SK-MEL-5 (cell line): ENCODE measurements around the gene COQ3. TPM values are rescaled to one million over a fixed set of nuclear protein-coding genes. Genes with fewer than 3 reads are reported as not detected.

Experiments used
- DNase-seq: peaks from one replicate; pipeline ENCODE4 v3.0.0-alpha.2; 2016; ENCODE audit warnings: low read depth, low spot score
- in situ Hi-C: cut with HindIII; loops from 2 replicates; pipeline ENCODE4 v1.10.0; 2016; ENCODE audit warnings: low sequenced_read_pairs, high pct_unique_total_duplicates, low pct_unique_long_range_greater_than_20kb
- polyA plus RNA-seq, 2 experiments: library from polyadenylated mRNA; depleted of rRNA; stranded (reverse); fragments of >200 nt; gene quantifications; 2 replicates each; pipeline ENCODE4 v1.2.3, GENCODE V29; 2015
- total RNA-seq: library from RNA; depleted of rRNA; stranded (reverse); fragments of >200 nt; shearing (Covaris generic); gene quantifications from 2 replicates; pipeline ENCODE4 v1.2.3, GENCODE V29; 2014; rRNA removed

The COQ3 gene, protein sequence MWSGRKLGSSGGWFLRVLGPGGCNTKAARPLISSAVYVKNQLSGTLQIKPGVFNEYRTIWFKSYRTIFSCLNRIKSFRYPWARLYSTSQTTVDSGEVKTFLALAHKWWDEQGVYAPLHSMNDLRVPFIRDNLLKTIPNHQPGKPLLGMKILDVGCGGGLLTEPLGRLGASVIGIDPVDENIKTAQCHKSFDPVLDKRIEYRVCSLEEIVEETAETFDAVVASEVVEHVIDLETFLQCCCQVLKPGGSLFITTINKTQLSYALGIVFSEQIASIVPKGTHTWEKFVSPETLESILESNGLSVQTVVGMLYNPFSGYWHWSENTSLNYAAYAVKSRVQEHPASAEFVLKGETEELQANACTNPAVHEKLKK
- 9.4 and 12.0 TPM in 2 replicates for total RNA-seq
- 11.0 and 13.7 TPM in 2 replicates for polyA plus RNA-seq (2015; cell fraction: cytosol; rRNA removed)
- polyA plus RNA-seq (2015; cell fraction: nucleus; rRNA removed): 13.2 and 13.5 TPM in 2 replicates

DNA sequence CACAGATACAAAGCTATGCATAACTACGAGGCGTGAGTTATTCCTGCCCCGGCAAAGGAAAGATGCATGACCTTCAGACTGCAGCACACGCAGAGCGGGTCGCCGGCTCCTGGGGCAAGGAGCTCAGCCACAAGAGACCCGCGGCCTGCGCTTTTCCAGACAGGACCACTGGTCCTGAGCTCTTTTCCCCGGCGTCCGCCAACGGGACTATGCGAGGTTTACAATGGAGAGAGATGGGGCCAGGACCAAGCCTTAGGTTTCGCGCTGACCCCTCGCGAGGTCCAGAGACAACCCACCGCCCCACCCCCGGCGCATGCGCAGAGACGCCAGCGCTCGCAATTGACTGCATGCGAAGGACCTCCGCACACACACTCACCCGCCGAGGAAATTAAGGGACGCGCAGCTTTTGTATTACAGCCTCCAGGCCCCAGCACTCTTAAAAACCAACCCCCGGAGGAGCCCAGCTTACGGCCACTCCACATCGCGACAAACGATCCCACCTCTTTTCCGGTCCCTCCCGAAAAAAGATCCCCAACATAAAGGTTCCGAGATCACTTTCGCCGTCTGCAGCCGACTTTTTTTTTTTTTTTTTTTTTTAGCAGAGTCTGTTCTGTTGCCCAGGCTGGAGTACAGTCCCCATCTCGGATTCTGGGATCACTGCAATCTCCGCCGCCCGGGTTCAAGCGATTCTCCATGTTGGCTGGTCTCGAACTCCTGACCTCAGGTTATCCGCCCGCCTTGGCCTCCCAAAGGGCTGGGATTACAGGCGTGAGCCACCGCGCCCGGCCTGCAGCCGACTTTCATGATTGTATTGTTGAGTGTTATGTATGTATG lies at the start of gene COQ3:
COQ3 (minus strand) TSS at position 498 of the 834 bp plus-strand sequence; CDS start at position 482, 16 bp downstream.
- DNase-seq: peak; percentile 82
- in situ Hi-C loops: no loop called here

DNA sequence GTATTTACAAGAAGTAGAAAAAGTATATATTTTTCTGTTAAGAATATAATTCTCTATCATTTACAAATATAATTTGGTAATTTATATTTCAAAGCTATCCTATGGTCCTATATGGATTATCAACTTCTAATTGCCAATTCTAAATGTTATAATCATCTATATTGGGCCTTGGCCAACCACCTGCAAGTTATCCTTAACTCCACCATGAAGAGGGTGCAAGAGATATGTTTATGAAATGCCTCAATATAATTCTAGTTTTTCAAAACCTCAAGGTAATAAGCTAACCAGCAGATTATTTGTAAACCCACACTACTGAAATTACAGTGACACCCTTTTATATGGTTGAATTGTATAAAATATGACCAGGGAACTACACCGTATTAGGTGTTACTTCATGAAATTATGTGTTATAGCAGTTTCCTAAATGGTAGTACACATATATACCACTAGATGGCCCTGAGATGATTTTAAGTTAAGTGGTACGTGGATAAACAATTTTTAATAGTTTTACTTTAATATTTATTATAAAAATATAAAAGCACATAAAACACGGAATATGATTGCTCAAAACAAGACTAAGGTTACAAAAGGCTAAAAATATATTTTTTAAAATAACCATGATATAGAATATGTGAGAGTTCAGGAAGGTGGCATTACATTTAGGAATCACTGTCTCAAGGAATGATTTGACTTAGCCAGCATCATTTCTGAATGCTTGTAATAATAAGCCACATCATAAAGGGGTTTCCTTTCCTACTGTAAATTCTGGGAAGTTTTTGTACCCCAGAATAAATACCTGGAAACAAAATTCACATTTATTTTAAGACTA lies 40.9 kb upstream of the COQ3 start:
- peak; percentile 35 for DNase-seq
- in situ Hi-C loops: no loop called here

DNA sequence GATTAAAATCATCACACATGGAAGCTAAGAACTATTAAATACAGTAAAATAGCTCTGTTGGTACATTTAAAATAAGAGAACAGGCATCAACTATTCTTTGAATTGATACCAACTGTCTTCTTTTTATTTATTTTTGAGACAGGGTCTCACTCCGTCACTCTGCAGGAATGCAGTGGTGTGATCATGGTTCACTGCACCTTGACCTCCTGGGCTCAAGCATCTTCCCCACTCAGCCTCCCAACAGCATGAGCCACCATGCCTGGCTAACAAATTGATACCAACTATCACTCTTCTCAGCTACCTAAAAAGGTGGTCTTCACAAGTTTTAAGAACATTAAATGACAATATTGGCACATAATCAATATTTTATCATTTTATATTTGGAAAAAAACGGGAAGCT lies 38.9 kb upstream of the COQ3 start:
- in situ Hi-C loops: no loop called here

DNA sequence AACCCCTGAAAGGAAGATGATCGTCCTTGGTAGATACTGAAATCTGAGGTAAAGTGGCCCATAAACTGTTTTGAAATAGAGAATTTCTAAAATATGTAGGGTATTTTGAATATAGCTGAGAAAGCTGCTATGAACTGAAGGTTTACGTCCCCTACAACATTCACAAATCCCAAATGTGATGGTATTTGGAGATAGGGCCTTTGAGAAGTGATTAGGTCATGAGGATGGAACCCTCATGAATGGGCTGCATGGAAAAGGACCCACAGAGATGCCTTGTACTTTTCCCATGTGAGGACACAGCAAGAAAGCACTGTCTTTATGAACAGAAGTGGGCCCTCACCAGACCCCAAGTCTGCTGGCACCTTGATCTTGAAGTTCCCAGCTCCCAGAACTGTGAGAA lies 37.9 kb upstream of the COQ3 start:
- peak; percentile 47 for DNase-seq
- in situ Hi-C loops: no loop called here

More for the DNA sequence above, 38.9 kb upstream of the COQ3 start:
- DNase-seq: no peak

DNA sequence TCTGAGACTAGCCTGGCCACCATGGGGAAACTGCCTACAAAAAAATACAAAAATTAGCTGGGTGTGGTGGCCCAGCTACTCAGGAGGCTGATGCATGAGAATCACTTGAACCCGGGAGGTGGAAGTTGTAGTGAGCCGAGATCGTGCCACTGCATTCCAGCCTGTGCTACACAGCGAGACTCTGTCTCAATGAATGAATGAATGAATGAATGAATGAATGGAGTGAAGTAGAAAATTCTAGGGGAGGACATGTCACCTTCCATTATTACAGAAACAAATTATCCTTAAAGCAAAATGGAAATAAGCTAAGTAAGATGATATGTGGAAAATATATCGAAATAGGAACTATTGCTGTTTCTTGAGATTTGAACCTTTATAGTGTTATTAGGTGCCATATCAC lies 34.0 kb upstream of the COQ3 start:
- DNase-seq: no peak
- in situ Hi-C loops: no loop called here

DNA sequence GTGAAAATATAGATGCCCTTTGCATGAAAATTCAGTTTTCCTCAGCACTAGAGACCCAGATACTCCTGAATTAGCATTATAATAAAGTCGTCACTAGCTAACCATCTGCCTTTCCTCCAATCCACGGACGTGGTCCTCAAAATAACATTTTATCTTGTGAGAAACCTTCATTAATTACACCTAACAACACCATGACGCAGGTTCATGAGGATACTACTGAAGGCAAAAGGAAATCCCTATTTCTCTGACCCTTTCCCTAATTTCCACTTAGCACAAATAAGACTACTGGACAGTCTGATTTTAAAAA lies 32.4 kb upstream of the COQ3 start:
- no peak for DNase-seq
- in situ Hi-C loops: no loop called here

DNA sequence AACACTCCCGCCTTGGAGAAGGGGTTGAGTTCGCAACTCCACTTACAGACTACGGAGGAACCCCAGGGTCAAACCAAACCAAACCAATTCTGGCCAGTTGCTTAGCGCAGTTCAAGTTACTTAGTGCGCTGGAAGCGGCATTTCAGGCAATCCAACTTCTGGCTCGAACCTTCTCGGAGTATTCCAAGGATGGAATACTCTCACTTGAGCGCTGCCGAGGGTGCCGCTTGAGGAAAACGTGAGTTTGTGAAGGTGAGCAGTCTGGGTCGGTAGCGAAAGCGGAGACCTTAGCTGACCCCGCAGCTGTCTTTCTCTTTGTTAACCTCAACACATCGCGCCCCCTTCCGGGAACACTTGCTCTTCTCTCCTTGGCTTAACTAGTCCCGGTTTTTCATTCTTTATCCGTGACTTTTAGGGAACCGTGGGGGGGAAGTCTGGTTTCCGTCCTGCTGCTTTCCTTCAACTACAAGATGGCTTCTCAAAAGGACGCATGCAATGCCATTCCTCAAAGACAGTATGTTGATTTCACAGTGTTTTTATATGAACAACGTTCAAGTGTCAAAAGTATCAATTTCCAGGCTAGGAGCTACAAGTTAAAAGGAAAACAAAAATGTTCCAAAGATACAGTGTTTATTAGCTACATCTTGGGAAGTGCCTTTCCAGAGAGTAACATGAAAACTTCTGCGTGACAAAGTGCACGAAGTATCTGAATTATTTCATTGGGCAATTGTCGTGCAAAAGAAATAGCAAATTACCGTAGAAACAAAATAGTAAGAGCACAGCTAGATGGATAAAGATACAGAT lies 31.9 kb upstream of the COQ3 start:
- in situ Hi-C loops: no loop called here
- DNase-seq: peak; percentile 96

DNA sequence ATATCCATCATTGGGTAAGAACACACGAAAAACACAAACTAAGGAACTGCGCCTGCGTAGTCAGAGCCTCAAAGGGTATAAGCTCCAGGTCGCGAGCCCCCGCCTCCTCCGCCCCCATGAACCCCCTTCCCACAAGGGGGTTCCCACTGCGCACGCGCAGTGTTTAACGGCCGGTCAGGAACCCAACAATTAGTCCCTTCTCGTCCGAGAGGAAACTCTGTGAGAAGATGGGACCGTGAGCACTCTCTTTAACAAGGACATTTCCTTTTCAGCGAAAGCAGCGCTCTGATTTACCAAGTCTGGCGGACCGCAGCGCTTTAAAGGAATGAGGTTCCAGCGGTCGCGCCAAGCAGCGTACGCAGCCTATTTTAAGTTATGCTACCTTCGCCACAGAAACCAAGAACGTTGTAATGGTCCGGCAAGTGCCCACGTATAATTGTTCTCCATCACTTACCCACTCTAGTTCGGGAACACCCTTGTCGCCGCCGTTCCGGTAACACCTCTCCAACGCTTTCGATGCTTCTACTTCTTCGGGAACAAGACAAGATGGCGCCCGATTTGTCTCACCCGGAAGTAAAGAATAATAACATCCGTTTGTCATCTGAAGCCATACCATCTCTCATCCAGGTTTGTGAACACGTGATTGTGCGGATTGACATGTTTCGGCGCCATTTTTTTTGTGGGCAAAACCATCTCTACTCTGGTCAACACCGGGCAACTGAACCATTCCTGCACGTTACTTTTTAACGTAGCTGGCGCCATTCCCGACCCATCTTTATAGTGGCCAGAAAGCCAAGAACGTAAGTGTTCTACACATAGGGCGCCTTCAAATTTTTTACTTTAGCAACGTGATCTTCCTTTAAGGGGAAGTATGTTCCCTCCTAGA lies 31.0 kb upstream of the COQ3 start, which contains the start of gene PNISR:
PNISR (minus strand) TSS at position 548 of the 886 bp plus-strand sequence. CDS start 10,649 bp downstream, outside the sequence.
- DNase-seq: peak; percentile 98
- in situ Hi-C loops: no loop called here

DNA sequence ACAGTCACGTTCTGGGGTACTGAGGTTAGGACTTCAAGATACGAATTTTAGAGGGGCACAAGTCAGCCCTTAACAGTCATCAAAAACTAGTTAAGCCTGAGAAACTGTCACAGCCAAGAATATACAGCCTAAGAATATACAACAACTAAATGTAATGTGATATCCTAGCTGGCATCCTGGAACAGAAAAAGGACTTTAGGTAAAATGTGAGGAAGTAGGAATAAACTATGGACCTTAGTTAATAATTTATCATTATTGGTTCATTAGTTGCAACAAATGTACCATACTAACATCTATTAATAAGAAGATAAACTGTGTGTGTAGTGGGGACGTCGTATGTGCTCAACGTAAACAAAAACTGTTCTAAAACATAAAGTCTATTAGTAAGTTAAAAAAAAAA lies 30.0 kb upstream of the COQ3 start:
- in situ Hi-C loops: no loop called here
- DNase-seq: no peak

DNA sequence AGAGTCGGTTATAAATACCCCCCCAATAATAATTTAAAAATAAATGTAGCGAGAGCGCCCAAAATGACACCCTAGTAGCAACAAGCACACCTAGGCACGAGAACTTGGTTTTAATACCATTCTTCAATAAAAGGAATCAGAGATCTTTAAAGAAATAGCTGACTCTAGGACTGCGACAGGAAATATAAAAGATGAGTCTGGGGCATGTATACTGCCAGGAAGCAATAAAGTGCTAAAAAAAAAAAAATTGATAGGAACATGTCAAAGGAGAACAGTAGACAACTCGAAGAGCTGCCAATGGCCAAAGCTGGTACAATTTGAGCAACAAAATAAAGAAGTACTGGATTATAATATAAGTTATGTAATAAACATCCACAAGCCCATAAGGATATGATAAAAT lies 28.9 kb upstream of the COQ3 start:
- in situ Hi-C loops: no loop called here
- DNase-seq: no peak

DNA sequence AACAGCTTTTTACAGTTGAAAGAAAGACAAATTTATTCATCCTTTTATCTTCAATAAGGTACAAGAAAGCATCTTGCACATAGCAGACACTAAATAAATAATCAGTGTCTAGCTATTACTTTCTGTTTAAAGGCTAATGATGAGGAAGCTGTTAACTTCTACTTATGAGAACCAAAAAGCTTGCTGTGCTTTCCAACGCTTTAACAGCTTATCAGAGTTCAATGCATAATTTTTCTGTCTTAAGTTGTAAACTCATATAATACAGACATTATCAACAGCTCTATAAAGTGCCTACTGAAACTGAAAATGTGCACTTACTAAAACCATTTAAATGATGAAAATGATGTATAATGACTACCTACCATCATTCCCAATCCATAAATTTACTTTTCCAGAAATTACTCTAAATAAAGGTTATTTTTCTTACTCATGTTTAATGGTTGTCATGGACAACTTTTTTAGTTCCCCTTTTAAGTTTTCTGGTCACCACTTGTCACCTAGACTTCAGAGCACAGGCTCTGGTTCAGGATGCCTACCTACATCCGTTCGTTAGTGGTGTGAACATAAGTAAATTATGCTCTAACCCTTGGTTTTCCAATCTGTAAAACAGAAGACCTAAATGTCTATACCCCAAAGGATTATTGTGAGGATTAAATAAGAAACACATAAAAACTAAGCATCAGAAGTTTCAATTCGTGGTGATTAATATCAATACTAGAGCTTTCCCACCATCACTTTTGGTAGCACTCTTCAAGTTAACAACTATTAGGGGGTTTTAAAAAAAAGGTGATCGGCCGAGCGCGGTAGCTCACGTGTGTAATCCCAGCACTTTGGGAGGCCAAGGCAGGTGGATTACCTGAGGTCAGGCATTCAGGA lies 23.1 kb upstream of the COQ3 start:
- no peak for DNase-seq
- in situ Hi-C loops: no loop called here

DNA sequence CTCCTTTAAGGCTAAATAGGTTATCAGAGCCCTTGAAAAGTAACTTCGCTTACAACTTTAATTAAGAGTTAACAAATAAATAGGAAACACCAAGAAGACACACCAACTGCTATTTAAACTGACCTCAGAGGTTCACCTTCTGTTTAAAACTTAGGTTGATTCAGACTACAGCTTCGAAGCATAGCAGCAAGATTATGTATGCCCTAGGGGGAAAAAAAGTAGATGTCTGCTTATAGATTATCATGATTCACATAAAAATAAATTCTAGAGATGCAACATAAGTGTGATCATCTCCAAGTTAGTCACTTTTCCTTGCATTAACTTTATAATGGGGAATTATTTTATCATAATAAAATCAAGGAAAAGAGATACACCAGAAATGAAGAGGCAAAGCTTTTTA lies 22.2 kb upstream of the COQ3 start:
- in situ Hi-C loops: no loop called here
- DNase-seq: no peak

DNA sequence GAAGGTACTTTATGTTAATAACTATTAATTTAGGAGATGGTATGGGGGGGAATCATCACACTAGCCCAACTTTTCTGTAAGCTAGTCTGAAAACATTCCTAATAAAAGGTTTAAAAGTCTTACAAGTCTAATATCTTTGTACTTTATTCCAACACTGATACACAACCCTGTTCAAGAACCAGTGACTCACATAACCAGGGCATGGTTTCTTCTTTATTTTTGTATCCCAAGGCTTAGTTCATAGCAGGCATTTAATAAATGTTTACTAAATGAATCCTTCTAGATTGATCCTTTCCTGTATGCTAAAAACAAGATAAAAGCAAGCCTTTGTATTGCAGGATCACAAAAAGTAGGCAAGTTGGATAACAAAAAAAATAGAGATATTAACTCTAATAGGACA lies 21.5 kb upstream of the COQ3 start:
- no peak for DNase-seq
- in situ Hi-C loops: no loop called here

DNA sequence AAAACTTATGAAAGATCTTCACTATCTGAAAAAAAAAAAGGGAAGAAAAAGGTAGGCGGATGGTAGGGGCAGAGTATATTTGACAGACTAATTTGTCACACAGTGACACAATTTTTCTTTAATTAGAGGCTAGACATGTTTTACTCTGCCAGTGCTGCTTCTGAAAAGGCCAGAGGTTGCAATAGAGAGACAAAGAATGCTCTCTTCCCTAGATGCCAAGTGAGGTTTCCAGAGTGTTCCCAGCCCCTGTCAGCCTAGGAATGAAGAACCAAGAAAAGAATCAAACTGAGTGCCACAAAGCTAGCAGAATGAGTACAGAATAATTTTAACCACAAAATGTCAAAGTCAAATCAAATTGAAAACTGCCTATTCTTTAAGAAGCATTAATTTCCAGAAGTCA lies 18.1 kb upstream of the COQ3 start:
- in situ Hi-C loops: no loop called here
- DNase-seq: no peak

DNA sequence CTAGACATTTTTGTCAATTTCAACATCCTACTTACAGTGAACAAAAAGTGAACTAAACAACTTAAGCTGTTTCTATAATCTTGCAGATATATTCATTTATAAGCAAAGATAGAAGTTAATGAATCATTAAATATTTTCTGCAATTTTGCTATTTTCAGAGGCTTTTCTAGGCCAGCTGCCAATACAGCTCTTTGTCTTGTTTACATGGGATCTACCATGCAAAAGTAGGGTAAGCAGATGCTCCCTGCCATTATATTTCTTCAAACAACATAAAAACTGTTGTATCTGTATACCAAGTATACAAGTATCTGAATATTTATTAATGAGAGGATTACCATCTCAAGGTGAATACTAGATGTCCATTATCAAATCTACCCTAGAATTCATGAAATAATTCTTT lies 15.7 kb upstream of the COQ3 start:
- in situ Hi-C loops: no loop called here
- no peak for DNase-seq
